ENCODE data around the gene RIN1. TPM values are rescaled to one million over a fixed set of nuclear protein-coding genes. Genes with fewer than 3 reads are reported as not detected.

The RIN1 gene
- total and polyA plus RNA-seq, 2 experiments from 2014 or later = 2.5 to 8.2 TPM

GRCh38 chr11:66292543-66293332 lies 43.5 kb downstream of the RIN1 start (continued):
- TF ChIP-seq CTCF (conservative IDR thresholded peaks at IDR 0.05; ENCODE audit: low read depth in 2 of 2) = no peak
- TF ChIP-seq EZH2 (IDR thresholded peaks at IDR 0.05; ENCODE audit: low read depth, unreplicated experiment) = no peak
- no peak for TF ChIP-seq EZH2phosphoT487 (IDR thresholded peaks at IDR 0.05; ENCODE audit: unreplicated experiment)
- TF ChIP-seq NANOG (IDR thresholded peaks at IDR 0.05; ENCODE audit: borderline replicate concordance) = no peak

- DNase-seq (ENCODE audit: low spot score) (peak; percentile 62), ATAC-seq (peak; percentile 2; the same call in 2 of the 3 replicates)
- peaks cover 18% of the 10 kb centered on the region; the same call in 1 of the 2 replicates for H3F3A ChIP-seq (replicated peaks; ENCODE audit: low read depth)
- peak within 1 kb of the TSS; percentile 97 for H2AFZ ChIP-seq
- peaks cover 30% of the 10 kb centered on the region for H3K27me3 ChIP-seq (ENCODE audit: insufficient read depth)
- H3K27ac ChIP-seq (ENCODE audit: low read depth) = no peak within 1 kb of the TSS
- H3K9me2 ChIP-seq (ENCODE audit: insufficient read depth) = no peaks in the 10 kb centered on the region
- H3K36me3 ChIP-seq (ENCODE audit: insufficient read depth) = no peaks in the 10 kb centered on the region
- no peak within 1 kb of the TSS for H3K27ac Mint-ChIP-seq
- peaks cover 25% of the 10 kb centered on the region for H3K4me1 Mint-ChIP-seq
- H3K4me2 ChIP-seq = peak within 1 kb of the TSS; percentile 88
- H3K79me2 ChIP-seq (replicated peaks; ENCODE audit: insufficient read depth) = peaks cover 9% of the 10 kb centered on the region
- H4K20me1 ChIP-seq (replicated peaks; ENCODE audit: insufficient read depth) = no peaks in the 10 kb centered on the region; the same call in 1 of the 2 replicates
- H3K4me3 Mint-ChIP-seq = peak within 1 kb of the TSS; percentile 94
- peaks cover 2% of the 10 kb centered on the region; the same call in 1 of the 3 replicates for H3K9me3 Mint-ChIP-seq
- TF ChIP-seq CREB1 (CRISPR knock-in tag; IDR thresholded peaks at IDR 0.05; ENCODE audit: low read depth) = peak; percentile 82
- TF ChIP-seq JUNB (IDR thresholded peaks at IDR 0.05; ENCODE audit: unreplicated experiment) = no peak
- peaks cover 35% of the 10 kb centered on the region for H3K27me3 Mint-ChIP-seq (ENCODE audit: insufficient read depth, low read depth, poor library complexity)
- peaks cover 21% of the 10 kb centered on the region for H3K4me1 ChIP-seq (ENCODE audit: insufficient read depth)
- H3K36me3 Mint-ChIP-seq (ENCODE audit: low read depth) = no peaks in the 10 kb centered on the region; the same call in 2 of the 3 replicates
- H3K4me3 ChIP-seq = peak within 1 kb of the TSS; percentile 76
Measured at GRCh38 chr11:66291706-66292542, 44.3 kb downstream of the RIN1 start, which contains the start of gene TMEM151A. Gene TMEM151A (plus strand): TSS chr11:66291894. CDS start chr11:66292014, 120 bp downstream.

- peak overlapping the region; percentile 76 for H3K4me3 ChIP-seq
- no peak overlapping the region for H3K27ac ChIP-seq (ENCODE audit: low read depth)
- DNase-seq (ENCODE audit: low spot score) (no peak), ATAC-seq (no peak)
- H3K79me2 ChIP-seq (replicated peaks; ENCODE audit: insufficient read depth) = peaks cover 9% of the 10 kb centered on the region
- Mint-ChIP-seq H3K36me3 (ENCODE audit: low read depth) (no peaks in the 10 kb centered on the region; the same call in 2 of the 3 replicates), H3K27me3 (ENCODE audit: insufficient read depth, low read depth, poor library complexity) (peaks cover 35% of the 10 kb centered on the region), H3K9me3 (peaks cover 2% of the 10 kb centered on the region; the same call in 1 of the 3 replicates), H3K27ac (no peak overlapping the region), H3K4me3 (peak overlapping the region; percentile 94), H3K4me1 (peaks cover 23% of the 10 kb centered on the region)
- H4K20me1 ChIP-seq (replicated peaks; ENCODE audit: insufficient read depth) = no peaks in the 10 kb centered on the region; the same call in 1 of the 2 replicates
- H3K4me2 ChIP-seq = peak overlapping the region; percentile 88
- no peaks in the 10 kb centered on the region for H3K9me2 ChIP-seq (ENCODE audit: insufficient read depth)
- peaks cover 21% of the 10 kb centered on the region for H3K4me1 ChIP-seq (ENCODE audit: insufficient read depth)
- TF ChIP-seq EZH2 (IDR thresholded peaks at IDR 0.05; ENCODE audit: low read depth, unreplicated experiment) (peak; percentile 27), JUNB (IDR thresholded peaks at IDR 0.05; ENCODE audit: unreplicated experiment) (no peak)
- no peaks in the 10 kb centered on the region; the same call in 1 of the 2 replicates for H3K36me3 ChIP-seq (ENCODE audit: insufficient read depth)
- H2AFZ ChIP-seq = peak overlapping the region; percentile 97
- peaks cover 30% of the 10 kb centered on the region for H3K27me3 ChIP-seq (ENCODE audit: insufficient read depth)
- H3F3A ChIP-seq (replicated peaks; ENCODE audit: low read depth) = peaks cover 18% of the 10 kb centered on the region; the same call in 1 of the 2 replicates
Measured at GRCh38 chr11:66291303-66291705, 44.9 kb downstream of the RIN1 start.
